ENCODE results near the gene KLK13. TPM values are rescaled to one million over a fixed set of nuclear protein-coding genes. Genes with fewer than 3 reads are reported as not detected.

Gene KLK13
- total and polyA plus RNA-seq, 2 of the 13 experiments (the other 11 are each of a cell fraction or from before 2014, with no cell fraction given) = 0.09 TPM; not detected in 1

- no peak for TF ChIP-seq MTA3 (CRISPR knock-in tag; IDR thresholded peaks at IDR 0.05)
- no peak for TF ChIP-seq ZNF790 (CRISPR knock-in tag; IDR thresholded peaks at IDR 0.05; ENCODE audit: borderline replicate concordance)
- TF ChIP-seq BRF2 (CRISPR knock-in tag; IDR thresholded peaks at IDR 0.05) = no peak; the same call in 1 of the 2 replicates
- TF ChIP-seq ATAD3A (CRISPR knock-in tag; IDR thresholded peaks at IDR 0.05) = no peak
- peak; percentile 41; the same call in 1 of the 2 replicates for TF ChIP-seq CHD2 (IDR thresholded peaks at IDR 0.05; ENCODE audit: low read depth, low read length)
- peak; percentile 70; the same call in 1 of the 2 replicates for TF ChIP-seq SIN3A (IDR thresholded peaks at IDR 0.05; ENCODE audit: borderline replicate concordance, low read depth, low read length)
- TF ChIP-seq PRDM10 (CRISPR knock-in tag; IDR thresholded peaks at IDR 0.05; ENCODE audit: low read depth) = peak; percentile 78
- no peak for TF ChIP-seq ZNF562 (CRISPR knock-in tag; IDR thresholded peaks at IDR 0.05; ENCODE audit: borderline replicate concordance)
- TF ChIP-seq ZSCAN20 (CRISPR knock-in tag; IDR thresholded peaks at IDR 0.05; ENCODE audit: borderline replicate concordance) = no peak
- TF ChIP-seq ESRRA (CRISPR knock-in tag; IDR thresholded peaks at IDR 0.05; ENCODE audit: low read depth) = no peak
- TF ChIP-seq IRX3 (CRISPR knock-in tag; IDR thresholded peaks at IDR 0.05; ENCODE audit: borderline replicate concordance, low read depth) = no peak
- TF ChIP-seq ZNF142 (CRISPR knock-in tag; IDR thresholded peaks at IDR 0.05) = no peak
- TF ChIP-seq RBM39 (IDR thresholded peaks at IDR 0.05; ENCODE audit: low read depth, low read length, poor library complexity, severe bottlenecking) = no peak
- peak; percentile 74 for TF ChIP-seq HDAC1 (CRISPR knock-in tag; IDR thresholded peaks at IDR 0.05)
- TF ChIP-seq TCF7 (IDR thresholded peaks at IDR 0.05; ENCODE audit: low read depth) = no peak
- TF ChIP-seq TERF1 (CRISPR knock-in tag; IDR thresholded peaks at IDR 0.05) = no peak
- TF ChIP-seq MAF1 (CRISPR knock-in tag; IDR thresholded peaks at IDR 0.05; ENCODE audit: borderline replicate concordance) = 0 out of 2 replicates have a peak, but pooled peaks have one; percentile 11
Measured at GRCh38 chr19:51108066-51108804, 43.3 kb upstream of the KLK13 start, which contains the start of gene CTU1 (continued).
